ENCODE measurements around the gene NSUN2.

The NSUN2 gene

DNA sequence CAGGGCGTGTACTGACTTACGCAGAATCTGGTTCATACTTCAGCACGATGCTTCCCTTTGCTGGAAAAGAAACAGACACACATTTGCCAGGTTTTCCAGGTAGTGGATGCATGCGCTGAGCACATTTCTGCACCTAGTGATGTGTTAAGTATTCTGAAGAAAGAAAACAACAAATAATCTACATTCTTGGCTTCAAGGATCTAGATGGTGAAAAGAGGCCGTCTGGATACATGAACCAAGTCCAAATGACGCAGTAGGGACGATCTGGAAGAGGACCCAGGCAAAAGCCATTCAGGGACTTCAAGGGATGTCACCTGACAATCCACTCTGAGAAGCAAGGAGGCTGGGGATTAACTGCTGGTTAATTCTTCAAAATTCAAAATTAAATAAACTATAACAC lies 30.4 kb downstream of the NSUN2 start:
- no peak for DNase-seq

DNA sequence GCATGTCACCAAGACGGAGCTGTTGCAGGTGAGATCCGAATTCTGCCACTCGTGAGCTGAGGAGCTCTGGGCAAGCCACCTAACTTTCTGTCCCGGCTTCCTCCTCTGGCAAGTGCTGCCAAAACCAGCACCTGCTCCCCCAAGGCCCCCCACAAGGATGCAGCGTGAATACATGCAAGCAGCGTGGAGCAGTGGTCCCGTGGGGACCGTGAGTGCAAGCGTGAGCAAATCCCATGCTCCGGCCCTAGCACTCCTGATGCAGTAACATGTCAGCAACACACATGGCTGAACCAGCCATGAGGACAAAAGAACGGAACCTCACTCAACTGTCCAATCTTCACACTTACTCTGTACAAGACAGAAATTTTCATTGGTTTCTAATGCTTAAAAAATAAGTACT lies 31.0 kb downstream of the NSUN2 start:
- DNase-seq = no peak

GRCh38 chr5:6601271-6601670 lies 31.6 kb downstream of the NSUN2 start:
- DNase-seq = no peak

GRCh38 chr5:6599739-6600138 lies 33.1 kb downstream of the NSUN2 start:
- no peak for DNase-seq

- no peak for DNase-seq
Observed at GRCh38 chr5:6598351-6598900, 34.4 kb downstream of the NSUN2 start.

DNA sequence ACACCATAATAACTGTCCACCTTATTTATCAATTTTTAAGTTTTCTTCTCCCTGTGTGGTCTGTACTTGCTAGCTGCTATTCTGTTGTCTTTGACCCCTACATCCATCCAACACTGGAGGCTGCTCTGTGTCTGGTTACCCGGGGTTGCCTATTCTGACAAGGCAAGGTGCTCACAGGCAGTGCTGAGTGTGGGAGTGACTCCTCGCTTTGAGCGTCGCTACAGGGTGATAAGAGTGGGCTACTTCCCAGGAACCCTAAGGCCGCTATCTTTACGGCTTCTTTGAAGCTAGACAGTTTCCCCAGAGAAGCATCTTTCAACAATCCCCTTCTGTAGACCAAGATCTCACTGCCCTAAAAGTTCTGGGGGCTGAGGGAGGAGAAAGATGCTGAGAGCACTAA lies 35.3 kb downstream of the NSUN2 start:
- no peak for DNase-seq

DNA sequence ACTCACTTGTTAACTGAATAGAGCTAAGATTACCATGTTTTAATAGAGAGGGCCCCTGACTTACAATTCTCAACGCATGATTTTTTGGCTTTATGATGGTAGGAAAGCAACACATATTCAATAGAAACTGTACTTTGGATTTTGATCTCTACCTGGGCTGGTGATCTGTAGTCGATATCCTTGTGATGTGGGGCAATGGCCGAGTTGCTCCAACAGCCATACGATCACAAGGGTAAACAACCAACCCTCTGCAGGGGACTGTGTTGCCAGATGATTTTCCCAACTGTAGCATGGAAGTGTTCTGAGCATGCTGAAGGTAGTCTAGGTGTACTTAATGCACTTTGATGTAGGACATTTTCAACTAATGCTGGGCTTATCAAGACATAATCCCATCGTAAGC lies 36.5 kb downstream of the NSUN2 start:
- DNase-seq = no peak

DNA sequence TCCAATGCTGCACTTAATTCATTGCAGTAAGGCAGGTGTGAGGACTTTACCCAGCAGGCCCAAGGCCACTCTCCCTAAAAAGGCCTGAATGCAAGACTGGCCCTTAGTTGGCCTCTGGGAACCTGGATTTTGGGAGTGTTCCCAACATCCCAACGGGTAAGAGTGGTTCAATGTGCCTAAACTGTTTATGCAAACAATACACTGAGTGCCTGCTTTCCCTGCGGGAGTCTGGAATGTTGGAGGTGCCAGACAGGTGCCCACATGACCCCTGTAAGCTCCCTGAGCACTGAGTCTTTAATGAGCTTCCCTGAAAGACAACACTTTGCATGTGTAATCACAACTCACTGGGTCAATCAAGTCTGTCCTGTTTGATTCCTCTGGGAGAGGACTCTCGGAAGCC lies 37.4 kb downstream of the NSUN2 start:
- no peak for DNase-seq

- no peak for DNase-seq
Observed at GRCh38 chr5:6594066-6594465, 38.8 kb downstream of the NSUN2 start.

- no peak for DNase-seq
Observed at GRCh38 chr5:6593148-6594016, 39.5 kb downstream of the NSUN2 start.

DNA sequence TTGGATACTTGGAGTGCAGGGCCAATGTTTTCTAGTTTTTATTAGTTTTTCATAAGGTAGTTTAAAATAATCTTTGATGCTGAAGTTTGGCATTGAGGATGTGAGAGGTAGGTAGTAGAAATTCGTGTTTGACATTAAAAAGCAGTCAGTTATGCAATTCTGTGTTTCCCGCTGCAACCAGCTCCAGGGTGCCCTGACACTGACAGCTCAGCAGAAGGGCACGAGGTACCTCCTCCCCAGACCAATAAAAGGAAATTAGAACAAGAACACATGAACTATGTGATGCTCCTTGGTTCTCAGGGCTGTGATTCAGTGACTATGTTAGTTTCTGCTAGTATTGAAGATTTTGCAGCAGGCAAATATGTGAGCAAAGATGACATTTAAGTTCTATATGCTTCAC lies 40.2 kb downstream of the NSUN2 start:
- peak; percentile 16 for DNase-seq

DNA sequence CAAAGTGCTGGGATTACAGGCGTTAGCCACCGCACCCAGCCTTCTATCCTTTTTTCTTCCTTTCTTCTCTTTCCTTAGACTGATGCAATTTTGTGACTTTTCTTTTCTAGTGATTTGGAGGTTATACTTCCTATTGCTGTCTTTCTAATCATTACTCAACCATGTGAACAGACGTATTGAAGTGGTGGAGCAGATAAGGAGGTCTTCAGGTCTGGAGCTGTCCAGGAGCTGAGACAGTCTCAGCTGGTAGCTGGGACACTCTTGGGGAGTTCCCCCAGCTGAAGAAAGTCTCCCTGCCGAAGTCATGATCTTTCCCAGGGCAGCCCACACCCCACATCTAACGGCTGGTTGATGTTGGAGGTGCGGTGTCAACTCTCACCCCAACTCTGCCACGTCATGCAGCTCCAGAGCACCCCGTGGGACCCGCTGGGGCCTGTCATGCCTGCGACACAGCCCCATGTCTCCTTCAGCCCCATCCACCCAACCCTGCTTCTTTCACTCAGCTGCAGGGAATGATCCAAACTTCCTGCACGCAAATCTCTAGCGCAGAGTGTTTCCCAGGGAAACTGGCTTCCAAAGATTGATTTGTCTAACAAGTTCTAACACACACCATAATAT lies 41.1 kb downstream of the NSUN2 start:
- no peak for DNase-seq

GRCh38 chr5:6590581-6590980 lies 42.3 kb downstream of the NSUN2 start:
- DNase-seq = no peak

DNA sequence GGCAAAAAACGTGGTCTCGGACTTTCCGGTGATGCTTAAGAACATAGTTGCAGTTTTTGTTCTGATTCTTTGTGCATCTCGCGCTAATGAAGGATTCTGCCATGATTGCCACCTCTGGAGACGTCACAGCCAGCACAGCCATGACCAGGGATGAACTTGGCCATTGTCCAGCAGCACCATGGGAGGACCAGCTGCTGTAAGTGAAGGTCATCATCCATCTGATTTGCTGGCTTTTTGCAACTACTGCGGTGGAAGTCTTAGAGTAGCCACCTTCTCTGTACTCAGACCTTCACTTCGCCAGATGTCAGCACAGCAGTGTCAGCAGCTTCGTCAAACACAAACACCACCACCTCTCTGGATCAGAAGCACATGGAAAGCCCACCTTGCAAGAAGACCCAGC lies 45.7 kb downstream of the NSUN2 start:
- no peak for DNase-seq

- no peak for DNase-seq
Observed at GRCh38 chr5:6586647-6587042, 46.2 kb downstream of the NSUN2 start.

DNA sequence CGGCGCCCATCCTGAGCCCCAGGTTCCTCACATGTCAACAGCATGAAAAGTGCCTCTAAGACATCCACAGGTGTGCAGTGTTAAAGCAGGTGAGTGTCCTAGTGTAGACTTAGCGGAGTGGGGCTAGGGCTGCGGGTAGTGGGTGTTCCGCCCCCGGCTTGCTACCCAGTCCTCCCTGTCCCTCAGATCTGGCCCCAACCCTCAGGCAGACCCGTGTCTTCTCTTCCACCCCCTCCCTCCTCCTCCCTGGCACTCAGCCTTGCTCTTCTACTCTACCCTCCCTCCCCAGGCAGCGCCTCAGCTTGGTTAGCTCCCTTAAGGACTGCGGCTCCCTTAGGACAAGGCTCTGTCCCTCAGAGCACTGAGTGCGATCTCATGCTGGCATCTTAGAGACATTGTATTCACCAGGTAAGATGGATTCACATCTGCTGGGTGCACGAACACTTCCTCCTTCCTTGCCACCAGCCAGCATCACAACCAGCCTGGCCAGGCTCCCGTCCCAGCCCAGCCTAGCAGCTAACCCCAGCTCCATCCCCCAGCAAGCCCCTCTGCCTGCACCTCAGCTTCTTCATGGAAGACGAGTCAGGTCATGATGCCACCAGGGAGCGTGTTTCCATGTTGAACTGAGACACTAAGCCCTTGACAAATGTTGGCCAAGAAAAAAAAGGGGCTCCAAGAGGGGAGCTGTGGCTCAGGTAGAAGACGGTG lies 46.8 kb downstream of the NSUN2 start:
- no peak for DNase-seq

DNA sequence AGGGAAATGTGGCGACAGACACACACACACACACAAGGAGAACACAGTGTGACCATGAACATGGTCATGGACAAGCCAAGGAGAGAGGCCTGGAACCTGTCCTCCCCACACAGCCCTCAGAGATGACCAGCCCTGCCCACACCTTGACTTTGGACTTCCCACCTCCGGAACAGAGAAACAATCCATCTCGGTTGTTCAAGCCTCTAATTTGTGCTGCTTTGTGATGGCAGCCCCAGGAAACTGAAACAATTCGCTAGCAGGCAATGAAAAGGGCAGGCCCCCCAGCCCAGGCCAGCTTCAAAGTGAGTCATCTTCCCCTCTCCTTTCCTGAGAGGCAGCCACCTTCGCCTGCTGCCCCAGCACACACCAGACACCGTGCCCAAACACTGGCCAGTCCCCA lies 47.7 kb downstream of the NSUN2 start:
- DNase-seq = no peak

GRCh38 chr5:6584727-6585126 lies 48.1 kb downstream of the NSUN2 start:
- no peak for DNase-seq

GRCh38 chr5:6584101-6584645 lies 48.7 kb downstream of the NSUN2 start:
- no peak for DNase-seq

- DNase-seq = no peak
Observed at GRCh38 chr5:6583049-6583880, 49.6 kb downstream of the NSUN2 start.

DNA sequence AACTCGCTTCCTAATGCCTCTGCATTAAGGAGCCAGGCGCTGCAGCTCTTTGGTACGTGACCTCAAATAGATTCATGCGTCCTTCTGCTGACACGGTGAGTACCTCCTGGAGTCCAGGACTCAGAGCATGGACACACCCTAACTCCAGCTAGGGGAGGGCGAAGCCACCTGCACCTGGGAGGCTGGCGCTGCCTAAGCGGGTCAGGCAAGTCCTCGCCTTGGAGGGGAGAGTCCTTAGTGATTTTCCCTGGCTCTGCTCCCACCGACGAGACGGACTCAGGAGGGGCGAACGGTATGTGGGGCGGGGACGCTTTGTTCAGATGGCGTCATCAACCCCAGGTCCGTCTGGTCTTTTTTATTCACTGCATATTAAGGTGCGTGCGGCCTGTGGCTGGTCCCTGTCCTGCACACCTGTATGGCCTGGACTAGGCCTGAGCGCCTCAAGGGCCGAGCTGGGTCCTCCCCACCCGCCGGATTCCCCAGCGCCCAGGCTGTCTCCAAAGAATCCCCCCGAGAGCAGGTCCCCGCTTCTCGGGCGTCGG lies 50.3 kb downstream of the NSUN2 start:
- no peak for DNase-seq
